ENCODE data around the gene BGLAP. TPM values are rescaled to one million over a fixed set of nuclear protein-coding genes. Genes with fewer than 3 reads are reported as not detected.

BGLAP gene
- total and polyA plus RNA-seq, 2 experiments from 2014 or later, result 0.17 to 0.64 TPM

GRCh38 chr1:156244126-156244525, 2.1 kb downstream of the BGLAP start:
- TF ChIP-seq EZH2phosphoT487 (IDR thresholded peaks at IDR 0.05; ENCODE audit: low read depth, severe bottlenecking, unreplicated experiment) (no peak), CTCF (IDR thresholded peaks at IDR 0.05; ENCODE audit: poor library complexity) (no peak), EZH2 (IDR thresholded peaks at IDR 0.05; ENCODE audit: borderline replicate concordance) (no peak)
- DNase-seq (ENCODE audit: low spot score), result no peak
- Histone ChIP-seq H4K20me1 (ENCODE audit: insufficient read depth, poor library complexity, severe bottlenecking) (no peaks in the 10 kb centered on the region), H3K4me3 (no peak overlapping the region), H2AFZ (no peak overlapping the region), H3K4me2 (no peak overlapping the region), H3K9me2 (replicated peaks; ENCODE audit: insufficient read depth) (no peaks in the 10 kb centered on the region), H3K9me3 (ENCODE audit: low read depth) (no peaks in the 10 kb centered on the region), H3K36me3 (replicated peaks; ENCODE audit: insufficient read depth, low read depth) (no peaks in the 10 kb centered on the region), H3K27ac (no peak overlapping the region), H3K79me2 (no peaks in the 10 kb centered on the region), H3K4me1 (ENCODE audit: insufficient read depth) (no peaks in the 10 kb centered on the region), H3K27me3 (no peaks in the 10 kb centered on the region)
- 100% methylated on average over 2 of the region's 2 CpGs for WGBS (ENCODE audit: low lambda C conversion rate, missing lambda C conversion rate)

GRCh38 chr1:156244712-156245111, 2.7 kb downstream of the BGLAP start:
- no peaks in the 10 kb centered on the region for H3K4me1 ChIP-seq (ENCODE audit: insufficient read depth)
- no peaks in the 10 kb centered on the region for H3K27me3 ChIP-seq
- TF ChIP-seq EZH2phosphoT487 (IDR thresholded peaks at IDR 0.05; ENCODE audit: low read depth, severe bottlenecking, unreplicated experiment), result no peak
- no peak for TF ChIP-seq CTCF (IDR thresholded peaks at IDR 0.05; ENCODE audit: poor library complexity)
- TF ChIP-seq EZH2 (IDR thresholded peaks at IDR 0.05; ENCODE audit: borderline replicate concordance), result no peak
- H3K4me2 ChIP-seq, result no peak overlapping the region
- no peak overlapping the region for H3K4me3 ChIP-seq
- whole genome bisulfite sequencing (ENCODE audit: low lambda C conversion rate, missing lambda C conversion rate), result 95% methylated on average over 17 of the region's 17 CpGs
- no peak overlapping the region for H2AFZ ChIP-seq
- DNase-seq (ENCODE audit: low spot score), result no peak
- H3K9me3 ChIP-seq (ENCODE audit: low read depth), result no peaks in the 10 kb centered on the region
- H3K9me2 ChIP-seq (replicated peaks; ENCODE audit: insufficient read depth), result no peaks in the 10 kb centered on the region
- no peaks in the 10 kb centered on the region for H3K36me3 ChIP-seq (replicated peaks; ENCODE audit: insufficient read depth, low read depth)
- no peak overlapping the region for H3K27ac ChIP-seq
- no peaks in the 10 kb centered on the region for H3K79me2 ChIP-seq
- no peaks in the 10 kb centered on the region for H4K20me1 ChIP-seq (ENCODE audit: insufficient read depth, poor library complexity, severe bottlenecking)

- Histone ChIP-seq H3K4me3 (no peak overlapping the region), H3K9me3 (ENCODE audit: low read depth) (no peaks in the 10 kb centered on the region), H3K79me2 (no peaks in the 10 kb centered on the region), H3K4me1 (ENCODE audit: insufficient read depth) (no peaks in the 10 kb centered on the region), H3K27me3 (no peaks in the 10 kb centered on the region), H2AFZ (no peak overlapping the region), H3K36me3 (replicated peaks; ENCODE audit: insufficient read depth, low read depth) (no peaks in the 10 kb centered on the region), H4K20me1 (ENCODE audit: insufficient read depth, poor library complexity, severe bottlenecking) (no peaks in the 10 kb centered on the region), H3K4me2 (peak overlapping the region; percentile 70), H3K27ac (no peak overlapping the region), H3K9me2 (replicated peaks; ENCODE audit: insufficient read depth) (no peaks in the 10 kb centered on the region)
- 62% methylated on average over 64 of the region's 69 CpGs for WGBS (ENCODE audit: low lambda C conversion rate, missing lambda C conversion rate)
- TF ChIP-seq EZH2phosphoT487 (IDR thresholded peaks at IDR 0.05; ENCODE audit: low read depth, severe bottlenecking, unreplicated experiment) (no peak), CTCF (IDR thresholded peaks at IDR 0.05; ENCODE audit: poor library complexity) (no peak), EZH2 (IDR thresholded peaks at IDR 0.05; ENCODE audit: borderline replicate concordance) (no peak)
- DNase-seq (ENCODE audit: low spot score), result peak; percentile 43
Observed at GRCh38 chr1:156245451-156246232, 3.7 kb downstream of the BGLAP start.

All from hepatocyte (in vitro differentiated cells).